Neural progenitor cell (in vitro differentiated cells): ENCODE data around the gene FBXL13.

ENCODE experiments used
- CTCF ChIP-seq: fragments of 200-600 bp; sonication (generic); IDR thresholded peaks from 2 replicates; pipeline ENCODE4 v1.5.1; 2017; ENCODE audit warnings: antibody characterized with exemption, mild to moderate bottlenecking
- EZH2 ChIP-seq: fragments of 200-600 bp; sonication (generic); IDR thresholded peaks from 2 replicates; pipeline ENCODE4 v1.6.1; 2017; ENCODE audit warnings: antibody characterized with exemption, mild to moderate bottlenecking, moderate library complexity

- TF ChIP-seq CTCF = no peak
- TF ChIP-seq EZH2 = no peak
Observed at GRCh38 chr7:102988631-102989560, 85.7 kb downstream of the FBXL13 start.
